A549 (cell line): ENCODE measurements around the gene BANK1. TPM values are rescaled to one million over a fixed set of nuclear protein-coding genes. Genes with fewer than 3 reads are reported as not detected.
A peak's percentile ranks its signal among the peaks of the same experiment; 100 is the strongest.

ENCODE experiments used
- ATAC-seq, 2 experiments: fragments of 200-7000 bp in 1 of 2; fragments of >200 bp in 1 of 2; cut with Nextera tagmentation in 1 of 2; cut with Tn5 transposase in 1 of 2; 3 replicates each; pipeline versions ENCODE4 v1.8.0 to v1.9.1; 2018 to 2020; ENCODE audit warnings: mild to moderate bottlenecking in 1 of 2, moderate library complexity in 1 of 2
- CTCF ChIA-PET: fragments of 300-600 bp; sonication (Branson Sonifier 250); formaldehyde crosslinking; extraction: SDS; loops from one replicate; lab custom pipeline; 2021; ENCODE audit warnings: antibody characterized with exemption, inconsistent platforms; lab: Yijun Ruan, JAX
- POLR2A ChIA-PET: fragments of 350-600 bp; formaldehyde crosslinking; extraction: SDS; loops from one replicate; lab custom pipeline; 2021; ENCODE audit warnings: antibody characterized with exemption, inconsistent platforms; lab: Yijun Ruan, JAX
- DNase-seq, 2 experiments: peaks; one replicate each; pipeline versions ENCODE4 v3.0.0 to v3.0.0-alpha.2; 2011 to 2016; ENCODE audit warnings: low read depth in 1 of 2, low spot score in 1 of 2
- FAIRE-seq: peaks from 2 replicates; lab custom pipeline; 2011; peaks lifted over from hg19 to GRCh38; lab: Jason Lieb, UNC
- H3K27ac ChIP-seq, 2 experiments: fragments of >200 bp; sonication (Bioruptor Twin); formaldehyde crosslinking; 3 replicates each; pipeline ENCODE4 v1.5.1; 2016 to 2017
- H3K4me1 ChIP-seq: fragments of >200 bp; sonication (Bioruptor Twin); formaldehyde crosslinking; 3 replicates; pipeline ENCODE4 v1.6.1; 2016
- H3K4me2 ChIP-seq: fragments of >200 bp; sonication (Bioruptor Twin); formaldehyde crosslinking; 3 replicates; pipeline ENCODE4 v1.6.1; 2016
- H3K4me3 ChIP-seq: fragments of >200 bp; sonication (Bioruptor Twin); formaldehyde crosslinking; 3 replicates; pipeline ENCODE4 v1.5.1; 2016
- H3K9me3 ChIP-seq: fragments of >200 bp; sonication (Bioruptor Twin); formaldehyde crosslinking; 3 replicates; pipeline ENCODE4 v1.6.1; 2016
- BCL3 ChIP-seq: fragments of >200 bp; sonication (Bioruptor Twin); formaldehyde crosslinking; IDR thresholded peaks from 3 replicates; pipeline ENCODE4 v1.6.1; 2016
- CBX2 ChIP-seq: fragments of 200-600 bp; sonication (generic); IDR thresholded peaks from 2 replicates; pipeline ENCODE4 v1.6.1; 2016; ENCODE audit warnings: low read depth, mild to moderate bottlenecking, borderline replicate concordance
- CBX8 ChIP-seq: fragments of 200-600 bp; sonication (generic); IDR thresholded peaks from 2 replicates; pipeline ENCODE4 v1.6.1; 2016
- CEBPB ChIP-seq, 2 experiments: fragments of >200 bp in 1 of 2; sonication (Bioruptor Twin) in 1 of 2; formaldehyde crosslinking in 1 of 2; IDR thresholded peaks; 2 replicates each; pipeline ENCODE4 v1.6.1; 2012 to 2016
- E2F6 ChIP-seq: IDR thresholded peaks from 2 replicates; pipeline ENCODE4 v1.6.1; 2012; ENCODE audit warnings: low read depth, borderline replicate concordance
- EHMT2 ChIP-seq: fragments of 200-600 bp; sonication (generic); IDR thresholded peaks from 2 replicates; pipeline ENCODE4 v1.6.1; 2016; ENCODE audit warnings: antibody characterized with exemption, low read depth, mild to moderate bottlenecking, moderate library complexity
- EP300 ChIP-seq, 2 experiments: fragments of >200 bp; sonication (Bioruptor Twin); formaldehyde crosslinking; IDR thresholded peaks; 2 replicates in 1 of 2; 3 replicates in 1 of 2; pipeline ENCODE4 v1.6.1; 2016 to 2017
- ESRRA ChIP-seq: fragments of 150-350 bp; IDR thresholded peaks from 2 replicates; pipeline ENCODE4 v1.6.1; 2014; ENCODE audit warnings: mild to moderate bottlenecking, low read length, borderline replicate concordance
- FOSL2 ChIP-seq, 2 experiments: fragments of 450-650 bp in 1 of 2; fragments of >200 bp in 1 of 2; sonication (Bioruptor Twin) in 1 of 2; formaldehyde crosslinking; IDR thresholded peaks; 2 replicates each; pipeline versions ENCODE4 v1.5.0 to v1.6.1; 2016 to 2020; ENCODE audit warnings: mild to moderate bottlenecking in 1 of 2, moderate library complexity in 1 of 2
- GATA3 ChIP-seq: IDR thresholded peaks from 2 replicates; pipeline ENCODE4 v1.6.1; 2012; ENCODE audit warnings: borderline replicate concordance
- HEYL ChIP-seq: fragments of 250-450 bp; sonication (Bioruptor Pico); IDR thresholded peaks from 2 replicates; pipeline ENCODE4 v1.8.0; 2021; ENCODE audit warnings: mild to moderate bottlenecking, moderate library complexity
- HMGXB4 ChIP-seq: fragments of 250-450 bp; sonication (Bioruptor Pico); IDR thresholded peaks from 2 replicates; pipeline ENCODE4 v1.5.0; 2021; ENCODE audit warnings: mild to moderate bottlenecking, moderate library complexity, borderline replicate concordance
- HOXA7 ChIP-seq: fragments of 250-450 bp; sonication (Bioruptor Pico); IDR thresholded peaks from 2 replicates; pipeline ENCODE4 v1.5.0; 2020; ENCODE audit warnings: mild to moderate bottlenecking, moderate library complexity
- HOXB5 ChIP-seq: fragments of 250-450 bp; sonication (Bioruptor Pico); IDR thresholded peaks from 2 replicates; pipeline ENCODE4 v1.5.0; 2020; ENCODE audit warnings: mild to moderate bottlenecking, moderate library complexity
- JUNB ChIP-seq: fragments of >200 bp; sonication (Bioruptor Twin); formaldehyde crosslinking; IDR thresholded peaks from 2 replicates; pipeline ENCODE4 v1.6.1; 2016
- MAFK ChIP-seq: fragments of 450-650 bp; IDR thresholded peaks from 2 replicates; pipeline ENCODE4 v1.6.1; 2014; ENCODE audit not compliant: partially characterized antibody
- PBX3 ChIP-seq: IDR thresholded peaks from 2 replicates; pipeline ENCODE4 v1.6.1; 2012
- PHF8 ChIP-seq: fragments of 200-600 bp; sonication (generic); IDR thresholded peaks from 2 replicates; pipeline ENCODE4 v1.6.1; 2016; ENCODE audit warnings: low read depth, mild to moderate bottlenecking, antibody characterized with exemption, moderate library complexity, borderline replicate concordance
- POLR2AphosphoS2 ChIP-seq: conservative IDR thresholded peaks from 2 replicates; pipeline ENCODE4 v1.6.1; 2012; ENCODE audit warnings: low read length, improper control_type of control experiment, inconsistent platforms
- RAD21 ChIP-seq, 2 experiments: fragments of >200 bp in 1 of 2; sonication (Bioruptor Twin) in 1 of 2; formaldehyde crosslinking in 1 of 2; IDR thresholded peaks in 1 of 2; conservative IDR thresholded peaks in 1 of 2; 2 replicates in 1 of 2; 3 replicates in 1 of 2; pipeline ENCODE4 v1.6.1; 2012 to 2018; ENCODE audit warnings: inconsistent platforms in 1 of 2
- RARB ChIP-seq: fragments of 250-450 bp; sonication (Bioruptor Pico); IDR thresholded peaks from 2 replicates; pipeline ENCODE4 v1.8.0; 2021; ENCODE audit warnings: mild to moderate bottlenecking, moderate library complexity
- RFX5 ChIP-seq: fragments of 450-650 bp; IDR thresholded peaks from 2 replicates; pipeline ENCODE4 v1.7.1; 2014; ENCODE audit warnings: antibody characterized with exemption, mild to moderate bottlenecking, moderate library complexity
- RNF2 ChIP-seq: fragments of 200-600 bp; sonication (generic); IDR thresholded peaks from 2 replicates; pipeline ENCODE4 v1.6.1; 2016; ENCODE audit warnings: low read depth, mild to moderate bottlenecking, antibody characterized with exemption, moderate library complexity, borderline replicate concordance
- SMC3 ChIP-seq: fragments of >200 bp; sonication (Bioruptor Twin); formaldehyde crosslinking; IDR thresholded peaks from 3 replicates; pipeline ENCODE4 v1.6.1; 2018; ENCODE audit warnings: inconsistent platforms
- SREBF2 ChIP-seq: fragments of 450-650 bp; IDR thresholded peaks from 2 replicates; pipeline ENCODE4 v1.6.1; 2014; ENCODE audit warnings: mild to moderate bottlenecking, moderate library complexity
- TFCP2L1 ChIP-seq: fragments of 250-450 bp; sonication (Bioruptor Pico); IDR thresholded peaks from 2 replicates; pipeline ENCODE4 v1.5.0; 2021; ENCODE audit warnings: mild to moderate bottlenecking
- ZC3H11A ChIP-seq: fragments of 450-650 bp; IDR thresholded peaks from 2 replicates; pipeline ENCODE4 v1.6.1; 2014; ENCODE audit warnings: antibody characterized with exemption, mild to moderate bottlenecking
- WGBS: methylation state at CpG from one replicate; pipeline ENCODE4 v1.1.6; 2017; ENCODE audit errors: missing lambda C conversion rate; 5-methylcytosine and 5-hydroxymethylcytosine counted together
- polyA plus RNA-seq, 4 experiments: library from polyadenylated mRNA; depleted of rRNA in 3 of 4; stranded (reverse); fragments of >200 nt; fragmentation: RNase III in 1 of 4; extraction: RNeasy Plus Mini Kit Qiagen cat#74134 plus additional on column Dnase treatment in 1 of 4; gene quantifications; 2 replicates in 3 of 4; 3 replicates in 1 of 4; pipeline ENCODE4 v1.2.3, GENCODE V29; 2011 to 2017

The BANK1 gene
- polyA plus RNA-seq, 2 of the 4 experiments (the other 2 are of a cell fraction), result 2.8 to 6.1 TPM

- Histone ChIP-seq H3K9me3 (no peaks in the 10 kb centered on the region), H3K27ac (no peak overlapping the region), H3K4me2 (no peak overlapping the region), H3K4me3 (no peak overlapping the region)
- CTCF ChIA-PET, result no interaction called here
- 93% methylated on average over 1 of the region's 1 CpG for WGBS
- no peak for FAIRE-seq
- ATAC-seq, result no peak
- DNase-seq, result no peak
- POLR2A ChIA-PET, result no interaction called here
- TF ChIP-seq EP300 (IDR thresholded peaks at IDR 0.05) (no peak), CBX2 (no peak), HOXA7 (no peak), ZC3H11A (no peak), EHMT2 (no peak), GATA3 (no peak), RAD21 (conservative IDR thresholded peaks at IDR 0.05 in 1 of 2, IDR thresholded peaks at IDR 0.05 in 1 of 2) (no peak), RFX5 (no peak), BCL3 (no peak), PHF8 (no peak), PBX3 (no peak)
- TF ChIP-seq, all 56 proteins: peak for 0
- peaks cover 19% of the 10 kb centered on the region for H3K4me1 ChIP-seq
These were observed 43.0 kb downstream of the BANK1 start for GRCh38 chr4:101833480-101833879.

GRCh38 chr4:101835121-101835904, 44.8 kb downstream of the BANK1 start:
- Histone ChIP-seq H3K4me1 (peaks cover 19% of the 10 kb centered on the region), H3K4me2 (peak overlapping the region; percentile 79), H3K9me3 (no peaks in the 10 kb centered on the region), H3K4me3 (no peak overlapping the region), H3K27ac (peak overlapping the region; percentile 70 to 71)
- peak; percentile 23 to 69 for DNase-seq
- TF ChIP-seq E2F6 (no peak), FOSL2 (IDR thresholded peaks at IDR 0.05) (no peak), FOSL2 (CRISPR knock-in tag; IDR thresholded peaks at IDR 0.05) (peak; percentile 74), MAFK (no peak), GATA3 (peak; percentile 29; the same call in 1 of the 2 replicates), RARB (CRISPR knock-in tag) (no peak), POLR2AphosphoS2 (no peak), CEBPB (IDR thresholded peaks at IDR 0.05) (peak; percentile 80 to 92), SREBF2 (no peak)
- ChIA-PET POLR2A (interaction anchor here (0.7 kb wide), 1 partner anchor 513 kb away, joined by 4 read pairs; no protein-coding TSS in a partner anchor), CTCF (interaction anchor here (0.6 to 1.0 kb wide), 2 partner anchors 510 to 1323 kb away, joined by 3 read pairs; no protein-coding TSS in a partner anchor)
- peak; percentile 74 to 82 for ATAC-seq
- 8% methylated on average over 2 of the region's 2 CpGs for WGBS
- FAIRE-seq, result peak; percentile 67

GRCh38 chr4:101843054-101843453, 52.5 kb downstream of the BANK1 start:
- FAIRE-seq (no peak), DNase-seq (no peak), ATAC-seq (no peak)
- CTCF ChIA-PET, result no interaction called here
- no peak overlapping the region for H3K4me2 ChIP-seq
- H3K9me3 ChIP-seq, result no peaks in the 10 kb centered on the region
- no peak overlapping the region for H3K27ac ChIP-seq
- POLR2A ChIA-PET, result no interaction called here
- no peaks in the 10 kb centered on the region for H3K4me1 ChIP-seq
- no peak overlapping the region for H3K4me3 ChIP-seq
- WGBS, result 96% methylated on average over 1 of the region's 1 CpG
- TF ChIP-seq HMGXB4 (CRISPR knock-in tag) (no peak), TFCP2L1 (no peak), EHMT2 (no peak), BCL3 (no peak), FOSL2 (IDR thresholded peaks at IDR 0.05) (no peak), FOSL2 (CRISPR knock-in tag; IDR thresholded peaks at IDR 0.05) (no peak), ESRRA (no peak), RARB (CRISPR knock-in tag) (no peak), HEYL (CRISPR knock-in tag) (no peak), JUNB (no peak), HOXB5 (no peak), SMC3 (no peak), RNF2 (no peak), CBX8 (no peak)
